ENCODE measurements around the gene PET100.

PET100 gene

GRCh38 chr19:7648265-7649014 is 18.8 kb downstream of the PET100 start:
- DNase-seq (ENCODE audit: low read depth in 1 of 2, low spot score in 1 of 2), result no peak

DNA sequence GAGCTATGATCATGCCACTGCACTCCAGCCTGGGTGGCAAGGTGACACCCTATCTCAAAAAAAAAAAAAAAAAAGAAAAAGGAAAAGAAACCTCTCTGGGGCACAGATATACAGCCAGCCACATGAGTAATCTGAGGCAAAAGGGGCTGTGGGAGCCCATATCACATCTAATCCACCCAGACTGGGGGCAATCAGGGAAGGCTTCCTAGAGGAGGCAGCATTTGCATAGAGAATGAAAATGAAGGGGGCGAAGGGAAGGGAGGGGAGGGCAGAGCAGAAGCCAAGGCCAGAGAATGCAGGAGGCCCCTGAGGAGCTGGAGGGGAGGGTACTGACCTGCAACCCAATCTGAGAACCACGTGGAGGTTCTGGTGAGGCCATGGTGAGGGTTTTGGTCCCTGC is 20.6 kb downstream of the PET100 start:
- no peak for DNase-seq (ENCODE audit: low read depth in 1 of 2, low spot score in 1 of 2)

- peak; percentile 78 to 84 for DNase-seq (ENCODE audit: low read depth in 1 of 2, low spot score in 1 of 2)
Observed at GRCh38 chr19:7652061-7652641, 22.6 kb downstream of the PET100 start.

GRCh38 chr19:7654401-7654800 is 24.8 kb downstream of the PET100 start:
- no peak for DNase-seq (ENCODE audit: low read depth in 1 of 2, low spot score in 1 of 2)

GRCh38 chr19:7655581-7655980 is 26.0 kb downstream of the PET100 start:
- no peak for DNase-seq (ENCODE audit: low read depth in 1 of 2, low spot score in 1 of 2)

GRCh38 chr19:7657131-7657751 is 27.6 kb downstream of the PET100 start:
- DNase-seq (ENCODE audit: low read depth in 1 of 2, low spot score in 1 of 2), result no peak

DNA sequence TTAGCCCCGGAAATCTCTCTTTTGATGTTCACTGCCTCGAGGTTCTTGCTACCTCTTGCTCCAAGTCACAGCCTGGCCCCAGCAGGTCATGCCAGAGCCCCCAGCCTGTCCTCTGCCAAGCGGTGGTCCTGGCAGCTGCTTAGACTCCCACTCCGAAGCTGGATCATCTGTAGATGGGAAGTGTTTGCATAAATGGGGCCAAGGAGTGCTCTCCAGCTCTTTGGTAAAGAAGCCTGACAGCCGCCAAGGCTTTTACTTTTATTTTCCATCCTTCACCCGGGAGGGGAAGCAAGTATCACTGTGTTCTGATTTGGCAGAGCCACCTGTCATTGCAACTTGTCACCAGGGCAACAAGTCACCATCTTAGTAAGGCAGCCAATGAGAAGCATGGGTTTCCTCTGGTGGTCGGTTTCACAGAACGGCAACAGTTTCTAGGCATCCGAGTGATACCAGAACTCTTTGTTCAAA is 28.7 kb downstream of the PET100 start:
- DNase-seq (ENCODE audit: low read depth in 1 of 2, low spot score in 1 of 2), result no peak

- DNase-seq (ENCODE audit: low read depth in 1 of 2, low spot score in 1 of 2), result no peak
Observed at GRCh38 chr19:7661744-7662538, 32.3 kb downstream of the PET100 start.

DNA sequence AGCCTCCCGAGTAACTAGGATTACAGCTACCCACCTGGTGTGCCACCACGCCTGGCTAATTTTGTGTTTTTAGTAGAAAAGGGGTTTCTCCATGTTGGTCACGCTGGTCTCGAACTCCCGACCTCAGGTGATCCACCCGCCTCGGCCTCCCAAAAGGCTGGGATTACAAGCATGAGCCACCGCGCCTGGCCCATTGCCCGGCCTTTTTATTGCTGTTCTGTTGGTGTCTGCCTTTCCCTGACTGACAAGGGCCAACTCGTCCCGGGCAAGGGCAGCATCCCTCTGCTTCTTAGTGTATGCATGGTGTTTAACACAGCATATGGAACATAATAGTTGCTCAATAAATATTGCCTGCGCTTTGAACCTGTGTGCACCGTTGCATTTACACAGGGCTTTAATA is 33.1 kb downstream of the PET100 start:
- no peak for DNase-seq (ENCODE audit: low read depth in 1 of 2, low spot score in 1 of 2)

GRCh38 chr19:7663706-7664105 is 34.1 kb downstream of the PET100 start:
- no peak for DNase-seq (ENCODE audit: low read depth in 1 of 2, low spot score in 1 of 2)

GRCh38 chr19:7665076-7665475 is 35.5 kb downstream of the PET100 start:
- no peak for DNase-seq (ENCODE audit: low read depth in 1 of 2, low spot score in 1 of 2)

DNA sequence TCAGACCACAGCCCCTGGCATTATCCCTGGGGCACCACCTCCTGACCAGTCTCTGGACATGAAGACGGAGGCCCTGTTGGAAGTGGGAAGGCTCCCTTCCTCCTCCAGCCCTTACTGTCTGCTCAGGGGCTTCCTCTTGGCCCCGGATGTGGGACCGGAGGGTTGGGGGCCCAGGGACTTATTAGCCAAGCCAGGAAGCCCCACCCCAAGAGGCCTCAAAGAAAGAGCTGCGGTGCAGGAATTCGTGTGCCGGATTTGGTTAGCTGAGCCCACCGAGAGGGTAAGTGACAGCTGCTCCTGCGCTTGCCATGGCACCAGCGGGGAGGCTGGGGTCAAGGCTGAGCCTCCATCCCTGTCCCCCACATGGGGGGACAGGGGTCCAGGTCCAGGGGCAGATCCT is 39.2 kb downstream of the PET100 start, which contains the start of gene RETN:
Gene RETN, plus strand, starts transcription at position 208 of the 400 bp plus-strand sequence. CDS start 278 bp downstream, outside the sequence.
- no peak for DNase-seq (ENCODE audit: low read depth in 1 of 2, low spot score in 1 of 2)

- no peak for DNase-seq (ENCODE audit: low read depth in 1 of 2, low spot score in 1 of 2)
Observed at GRCh38 chr19:7669641-7670040, 40.0 kb downstream of the PET100 start.

GRCh38 chr19:7670150-7670783 is 40.7 kb downstream of the PET100 start:
- DNase-seq (ENCODE audit: low read depth in 1 of 2, low spot score in 1 of 2), result no peak

DNA sequence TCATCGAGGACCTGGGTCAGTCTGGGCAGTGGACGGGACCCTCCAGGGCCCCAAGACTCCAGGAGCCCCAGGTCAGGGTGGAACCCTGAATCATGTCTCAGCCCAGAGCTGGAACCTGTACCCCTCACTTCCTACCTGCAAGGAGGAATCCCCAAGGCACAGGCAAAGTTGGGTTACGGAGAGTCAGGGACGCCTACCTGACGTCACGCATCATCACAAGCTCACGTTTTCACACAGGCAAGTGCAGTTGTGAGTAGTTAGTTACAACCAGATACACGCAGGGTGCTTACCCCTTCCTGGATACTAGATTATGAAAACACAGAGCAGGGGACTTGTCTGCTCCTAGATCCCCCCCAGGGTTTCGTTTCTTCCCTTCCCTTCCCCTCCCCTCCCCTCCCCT is 41.2 kb downstream of the PET100 start:
- no peak for DNase-seq (ENCODE audit: low read depth in 1 of 2, low spot score in 1 of 2)

GRCh38 chr19:7672522-7672921 is 42.9 kb downstream of the PET100 start:
- DNase-seq (ENCODE audit: low read depth in 1 of 2, low spot score in 1 of 2), result no peak

GRCh38 chr19:7674010-7675005 is 44.7 kb downstream of the PET100 start:
- DNase-seq (ENCODE audit: low read depth in 1 of 2, low spot score in 1 of 2), result no peak

- DNase-seq (ENCODE audit: low read depth in 1 of 2, low spot score in 1 of 2), result no peak
Observed at GRCh38 chr19:7676376-7676775, 46.8 kb downstream of the PET100 start.

GRCh38 chr19:7676854-7677253 is 47.3 kb downstream of the PET100 start, which contains the start of gene MCEMP1:
TSS of gene MCEMP1 (plus strand) at chr19:7677090. CDS start at chr19:7677121, 31 bp downstream.
- DNase-seq (ENCODE audit: low read depth in 1 of 2, low spot score in 1 of 2), result no peak
